Kidney epithelial cell (primary cell): Measurements from ENCODE around the gene DNAJC11. TPM values are rescaled to one million over a fixed set of nuclear protein-coding genes. Genes with fewer than 3 reads are reported as not detected.
"Not testable (repeated sequence)": the region's sequence is repeated elsewhere in the genome, so short reads cannot be mapped to it uniquely, and the experiment has no call there.

ENCODE experiments used
- DNase-seq: peaks from one replicate; pipeline ENCODE4 v3.0.0-alpha.2; 2010; ENCODE audit warnings: low read depth
- H3K27me3 ChIP-seq: 2 replicates; pipeline ENCODE4 v1.6.0; 2011; ENCODE audit warnings: low read length; ENCODE audit not compliant: control insufficient read depth, insufficient read depth
- H3K36me3 ChIP-seq: 2 replicates; pipeline ENCODE4 v1.5.1; 2011; ENCODE audit warnings: low read length; ENCODE audit not compliant: control insufficient read depth, insufficient read depth
- H3K4me3 ChIP-seq: 2 replicates; pipeline ENCODE4 v1.5.1; 2011; ENCODE audit warnings: low read depth, mild to moderate bottlenecking, control low read depth, low read length
- CTCF ChIP-seq: IDR thresholded peaks from 2 replicates; pipeline ENCODE4 v1.5.1; 2011; ENCODE audit warnings: mild to moderate bottlenecking, moderate library complexity, low read length, control low read depth, inconsistent platforms; ENCODE audit not compliant: insufficient read depth, poor library complexity, severe bottlenecking
- total RNA-seq: library from RNA; depleted of rRNA; stranded (reverse); fragments of >200 nt; gene quantifications from 2 replicates; pipeline ENCODE4 v1.2.3, GENCODE V29; 2015

Gene DNAJC11
- total RNA-seq, 1 donor from 2014 or later, result 35.6 TPM

GRCh38 chr1:6645018-6645417, 56.6 kb downstream of the DNAJC11 start:
- no peak for TF ChIP-seq CTCF
- Histone ChIP-seq H3K4me3 (no peak overlapping the region), H3K27me3 (no peaks in the 10 kb centered on the region)

GRCh38 chr1:6640867-6641266, 60.7 kb downstream of the DNAJC11 start:
- not testable (repeated sequence) for H3K27me3 ChIP-seq, DNase-seq, H3K36me3 ChIP-seq

More at GRCh38 chr1:6645018-6645417, 56.6 kb downstream of the DNAJC11 start:
- DNase-seq, result no peak
- no peaks in the 10 kb centered on the region for H3K36me3 ChIP-seq

GRCh38 chr1:6638226-6638625, 63.4 kb downstream of the DNAJC11 start:
- H3K36me3 ChIP-seq, result no peaks in the 10 kb centered on the region
- no peak for DNase-seq
- H3K4me3 ChIP-seq, result no peak overlapping the region
- no peak for TF ChIP-seq CTCF
- H3K27me3 ChIP-seq, result no peaks in the 10 kb centered on the region

More at GRCh38 chr1:6640867-6641266, 60.7 kb downstream of the DNAJC11 start:
- not testable (repeated sequence) for H3K4me3 ChIP-seq

- H3K4me3 ChIP-seq, result no peak overlapping the region
- no peaks in the 10 kb centered on the region for H3K36me3 ChIP-seq
- H3K27me3 ChIP-seq, result no peaks in the 10 kb centered on the region
- no peak for DNase-seq
- no peak for TF ChIP-seq CTCF
These were observed 63.8 kb downstream of the DNAJC11 start for GRCh38 chr1:6637770-6638169.

- not testable (repeated sequence) for H3K36me3 ChIP-seq, DNase-seq, H3K4me3 ChIP-seq, H3K27me3 ChIP-seq
These were observed 64.8 kb downstream of the DNAJC11 start for GRCh38 chr1:6636778-6637177.

GRCh38 chr1:6635910-6636760, 65.5 kb downstream of the DNAJC11 start:
- DNase-seq, result no peak
- TF ChIP-seq CTCF, result no peak
- H3K4me3 ChIP-seq, result no peak overlapping the region
- no peaks in the 10 kb centered on the region for H3K27me3 ChIP-seq
- no peaks in the 10 kb centered on the region for H3K36me3 ChIP-seq
